Right lung (tissue), 5 donors: ENCODE data around the gene CDH11. TPM values are rescaled to one million over a fixed set of nuclear protein-coding genes. Genes with fewer than 3 reads are reported as not detected.

Experiments used
- DNase-seq, 2 donors: peaks; one replicate each; pipeline ENCODE4 v3.0.0-alpha.2; 2013
- polyA plus RNA-seq, 5 donors: library from polyadenylated mRNA; unstranded; fragments of 120-200 nt; gene quantifications; one replicate each; pipeline versions ENCODE4 v1.2.1 to v1.2.3, GENCODE V29; 2013; ENCODE audit warnings: inconsistent platforms in 1 of 5, low replicate concordance in 1 of 5; ENCODE audit not compliant: insufficient read length in 5 of 5, insufficient read depth in 1 of 5

Gene CDH11
- polyA plus RNA-seq, 5 donors = 251 to 340 (median 284) TPM

DNA sequence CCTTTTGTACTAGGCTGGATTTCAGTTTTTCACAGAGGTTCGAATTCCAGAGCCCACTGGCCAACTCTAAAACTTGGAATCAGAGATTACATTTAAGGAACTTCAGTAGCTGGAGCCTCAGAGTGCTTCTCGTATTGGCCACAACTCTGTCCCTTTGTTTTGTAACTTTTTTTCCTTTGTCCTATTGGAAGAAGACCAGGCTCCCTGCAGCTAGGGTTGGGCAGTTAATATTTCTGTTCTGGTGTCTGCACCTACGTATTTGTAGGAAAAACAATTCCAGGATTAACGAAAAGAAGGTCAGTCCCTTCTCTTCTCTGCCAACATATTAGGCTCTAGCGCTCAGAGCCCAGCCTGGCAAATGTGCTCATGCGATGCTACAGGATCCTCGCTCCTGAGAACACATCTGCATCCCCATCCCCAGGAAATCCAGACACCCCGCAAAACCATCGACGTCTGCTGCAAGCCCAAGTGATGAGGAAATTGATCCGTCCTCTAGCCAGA lies 1.9 kb downstream of the CDH11 start:
- DNase-seq = peak in 1 of 2 donors; percentile 36

DNA sequence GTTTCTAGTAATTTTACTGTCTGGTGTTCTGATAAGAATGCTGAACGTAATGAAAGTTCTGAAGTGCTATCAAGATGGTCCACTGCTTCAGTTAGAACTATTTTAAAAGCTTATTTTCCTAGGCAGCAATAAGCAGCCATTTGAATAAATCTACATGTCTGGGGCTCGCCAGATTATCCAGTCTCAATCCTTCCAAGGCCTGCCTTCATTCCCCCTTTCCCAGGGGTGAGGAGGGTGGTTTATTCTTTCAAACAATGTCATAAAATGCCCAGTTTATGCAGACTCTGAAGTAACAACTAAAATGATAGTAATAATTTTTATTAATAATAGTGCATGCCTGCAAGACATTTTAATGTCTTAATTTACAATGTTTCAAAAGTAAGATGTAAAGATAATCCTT lies 2.4 kb downstream of the CDH11 start:
- DNase-seq = no peak

DNA sequence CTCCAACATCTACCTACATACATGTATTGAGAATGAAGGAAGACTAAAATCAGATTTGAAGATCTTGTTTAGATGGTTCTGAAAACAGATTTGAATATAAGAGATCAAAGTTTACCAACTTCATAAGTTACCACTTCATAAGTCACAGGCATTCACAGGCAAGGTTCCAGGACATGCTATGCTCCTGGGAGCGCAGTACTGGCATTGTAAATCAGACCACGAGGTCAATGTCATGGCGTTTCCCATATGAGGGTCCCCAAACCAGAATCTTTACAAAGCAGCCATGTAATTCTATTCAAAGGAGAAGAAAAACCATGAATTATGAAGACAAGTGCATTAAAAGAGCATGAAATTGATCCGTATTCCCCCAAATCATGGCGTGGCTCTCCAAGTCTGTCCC lies 3.0 kb downstream of the CDH11 start:
- peak in 1 of 2 donors; percentile 11 for DNase-seq

DNA sequence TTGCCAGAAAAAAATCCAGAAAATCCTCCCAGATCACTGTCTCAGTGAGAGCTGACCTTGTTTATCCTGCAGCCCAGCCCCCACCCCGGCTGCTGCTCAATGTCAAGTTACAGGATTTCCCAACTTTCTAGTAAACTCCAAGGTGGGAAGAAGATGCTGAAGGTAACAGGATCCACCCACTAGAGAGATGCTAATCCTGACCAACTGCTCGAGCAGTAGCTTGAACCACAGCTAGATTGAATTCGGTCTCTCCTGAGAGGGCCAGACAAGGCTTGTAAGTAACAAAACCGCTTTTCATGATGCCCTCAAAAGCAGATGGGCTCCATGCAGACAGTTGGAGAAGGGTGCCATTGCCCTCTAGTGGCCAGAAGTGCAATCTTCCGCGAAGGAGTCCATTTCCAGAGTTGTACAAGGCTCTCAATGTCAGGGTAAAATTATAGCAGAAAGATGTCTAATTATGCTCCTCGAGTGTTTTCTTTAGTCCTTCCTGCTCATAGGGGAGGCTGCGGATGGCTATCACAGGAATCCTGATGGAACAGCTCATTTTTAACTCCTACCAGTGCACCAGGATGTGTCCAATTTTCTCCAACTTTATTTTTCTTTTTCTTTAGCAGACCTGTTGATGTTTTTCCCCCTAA lies 3.9 kb downstream of the CDH11 start:
- DNase-seq = peak; percentile 71 to 81

DNA sequence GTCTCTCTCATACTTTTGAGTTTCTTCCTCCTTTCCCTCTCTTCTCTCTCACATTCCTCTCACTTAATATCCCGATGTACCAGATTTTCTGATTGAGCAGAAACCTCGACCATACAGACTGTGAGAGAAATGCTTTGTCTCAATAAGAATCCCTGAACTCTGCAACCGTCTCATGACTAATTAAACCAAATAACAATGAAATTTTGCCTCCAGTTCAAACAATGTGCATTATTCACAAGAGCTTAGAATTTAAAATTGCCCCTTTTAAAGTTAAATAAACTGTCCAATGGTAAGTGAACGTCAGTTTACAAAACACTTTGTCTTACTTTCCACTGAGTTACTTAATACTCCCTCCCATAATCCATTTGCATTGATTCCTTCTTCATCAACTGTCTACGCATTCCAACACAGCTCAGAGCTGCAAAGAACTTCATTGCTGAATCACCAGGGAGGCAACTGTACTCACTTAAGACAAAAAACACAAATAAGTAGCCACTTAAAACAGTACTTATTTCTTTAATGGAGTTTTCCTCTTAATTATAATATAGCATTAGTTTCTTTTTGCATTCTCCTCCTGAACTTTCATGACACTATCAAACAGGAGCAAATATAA lies 4.9 kb downstream of the CDH11 start:
- DNase-seq = no peak

DNA sequence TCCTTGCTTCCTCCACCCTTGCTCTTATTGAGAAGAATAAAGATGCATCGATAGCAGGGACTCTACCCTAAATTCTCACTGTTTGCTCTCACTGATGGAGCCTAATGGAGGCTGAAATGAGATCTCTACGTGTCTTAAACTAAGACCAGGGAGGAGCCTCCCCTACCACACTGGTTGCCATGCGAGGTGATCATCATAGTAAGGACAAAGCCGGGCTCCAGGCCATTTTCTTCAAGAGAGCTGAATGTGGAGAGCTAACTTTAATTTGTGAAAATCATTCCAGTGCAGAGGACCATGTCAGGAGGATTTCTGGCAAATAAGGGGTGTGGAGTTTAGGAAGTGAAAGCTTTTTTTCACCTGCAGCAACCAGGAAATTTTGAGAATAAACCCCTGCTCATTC lies 5.6 kb downstream of the CDH11 start:
- DNase-seq = no peak

DNA sequence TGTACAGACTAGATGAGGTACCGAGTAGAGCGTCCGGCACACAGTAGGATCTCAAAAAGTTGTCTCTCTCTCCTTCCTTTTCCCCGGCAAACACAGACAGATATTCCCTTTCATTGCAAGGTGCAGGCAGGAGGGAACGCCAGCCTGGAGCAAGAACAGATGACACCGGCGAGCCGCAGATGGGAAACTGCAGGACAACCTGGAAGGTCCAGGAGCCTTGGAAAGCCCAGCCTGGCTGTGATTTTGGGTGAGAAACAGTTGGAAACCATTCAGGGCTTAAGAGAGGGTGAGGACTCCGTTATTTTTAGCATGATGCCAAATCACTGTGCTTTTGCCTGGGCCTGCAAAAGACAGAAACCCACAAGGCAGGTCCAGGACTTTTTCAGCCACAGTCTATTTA lies 7.3 kb downstream of the CDH11 start:
- no peak for DNase-seq

DNA sequence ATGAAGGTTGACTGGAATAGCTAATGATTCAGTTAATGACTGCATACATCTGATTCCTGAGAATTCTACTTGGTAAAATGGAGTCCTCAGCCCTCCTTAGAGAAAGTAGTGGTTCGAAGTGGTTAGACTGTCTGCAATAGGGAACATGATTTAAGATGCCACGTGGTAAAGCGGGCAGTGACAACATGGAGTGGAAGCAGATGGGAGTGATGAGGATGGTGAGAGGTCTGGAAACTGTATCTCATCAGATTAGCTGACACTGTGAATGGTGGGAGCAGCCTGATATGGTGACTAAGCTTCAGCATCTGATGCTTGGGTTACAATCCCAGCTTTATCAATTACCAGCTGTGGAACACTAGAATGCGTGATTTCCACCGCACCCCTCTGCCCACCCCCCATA lies 8.4 kb downstream of the CDH11 start:
- no peak for DNase-seq

DNA sequence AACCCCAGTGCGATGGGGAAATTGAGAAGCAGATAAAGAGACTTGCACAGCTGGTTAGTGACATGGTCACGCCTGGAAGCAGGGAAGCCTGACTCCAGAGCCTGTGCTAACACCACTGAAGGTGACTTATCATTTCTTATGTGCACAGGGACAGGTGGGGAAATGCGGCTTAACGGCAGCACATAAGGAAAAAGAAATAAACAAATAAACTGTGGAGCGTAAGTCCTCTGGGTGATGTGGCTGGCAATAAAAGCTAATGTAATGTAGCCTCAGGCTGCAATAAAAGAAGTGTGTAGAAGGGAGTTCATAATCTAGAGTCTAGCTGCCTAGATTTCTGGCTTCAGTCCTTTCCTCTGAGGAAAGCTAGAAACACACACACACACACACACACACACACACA lies 10.6 kb downstream of the CDH11 start:
- DNase-seq = no peak

DNA sequence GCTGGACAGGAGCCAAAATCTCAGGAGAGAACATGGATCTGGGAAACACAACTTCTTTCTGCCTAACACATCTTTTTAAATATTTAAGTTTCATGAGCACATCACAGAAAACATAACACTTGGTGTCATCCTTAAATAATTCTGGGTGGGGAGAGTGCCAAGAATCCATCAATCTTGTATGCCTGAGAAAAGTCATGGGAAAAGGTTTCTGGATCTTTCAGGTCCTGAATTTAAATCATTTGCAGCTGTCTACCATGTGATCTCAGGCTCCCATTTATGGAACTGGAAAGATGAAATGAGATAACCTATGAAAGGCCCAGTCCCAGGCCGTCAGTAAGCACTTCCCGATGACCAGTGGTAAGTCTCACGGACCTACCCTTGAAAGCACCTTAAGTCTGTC lies 15.1 kb downstream of the CDH11 start:
- no peak for DNase-seq

DNA sequence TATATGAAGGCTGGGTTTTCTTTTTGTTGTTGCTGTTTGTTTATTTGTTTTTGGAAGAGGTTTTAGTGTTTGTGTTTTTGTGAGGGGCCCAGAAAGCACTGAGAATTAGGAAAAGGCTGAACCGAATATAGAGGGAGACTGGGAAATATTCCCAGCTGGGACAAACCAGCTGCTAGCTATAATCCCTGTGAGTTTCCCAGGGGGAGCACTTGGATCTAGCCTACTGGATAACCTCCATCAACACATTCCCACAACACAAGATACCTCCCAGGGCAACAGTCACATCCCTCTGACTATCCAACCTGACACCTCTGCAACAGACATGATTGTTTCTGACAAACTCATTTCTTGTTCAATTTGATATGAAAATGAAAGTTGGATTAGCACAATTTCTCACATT lies 16.7 kb downstream of the CDH11 start:
- DNase-seq = no peak

DNA sequence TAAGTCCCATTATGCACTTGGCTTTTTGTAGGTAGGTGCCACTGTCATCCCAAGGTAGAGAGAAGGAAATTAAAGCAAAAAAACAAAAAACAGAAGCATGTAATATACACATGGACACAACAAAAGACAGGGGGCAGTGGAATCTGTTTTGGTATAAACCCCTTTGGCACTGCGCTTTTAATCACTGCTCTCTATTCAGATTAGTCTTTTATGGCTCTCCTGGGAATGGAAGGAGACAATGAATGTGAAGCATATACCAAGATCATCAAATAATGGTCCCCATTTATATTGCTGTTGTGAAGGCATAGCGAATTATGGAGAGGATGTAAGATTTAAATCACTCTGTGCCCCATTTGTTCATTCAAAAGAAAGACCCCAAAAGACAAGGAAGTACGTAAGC lies 17.4 kb downstream of the CDH11 start:
- DNase-seq = no peak

DNA sequence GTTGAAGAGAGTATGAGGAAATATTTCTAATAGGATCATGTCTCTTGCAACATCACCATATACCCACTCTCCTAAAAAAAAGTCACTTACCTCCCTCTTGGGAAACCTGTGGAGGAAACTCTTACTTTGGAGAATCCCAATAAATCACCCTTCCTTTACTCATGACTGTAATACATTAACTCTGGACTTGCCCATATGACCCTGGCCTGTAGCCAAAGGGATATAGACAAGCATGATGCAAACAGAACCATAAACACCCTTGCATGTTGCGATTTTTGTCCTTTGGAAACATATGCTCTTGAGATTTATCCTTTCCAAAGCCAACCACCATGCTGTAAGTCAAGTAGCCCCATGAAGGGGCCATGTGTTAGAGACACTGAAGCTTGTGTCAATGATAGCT lies 19.5 kb downstream of the CDH11 start:
- DNase-seq = no peak

DNA sequence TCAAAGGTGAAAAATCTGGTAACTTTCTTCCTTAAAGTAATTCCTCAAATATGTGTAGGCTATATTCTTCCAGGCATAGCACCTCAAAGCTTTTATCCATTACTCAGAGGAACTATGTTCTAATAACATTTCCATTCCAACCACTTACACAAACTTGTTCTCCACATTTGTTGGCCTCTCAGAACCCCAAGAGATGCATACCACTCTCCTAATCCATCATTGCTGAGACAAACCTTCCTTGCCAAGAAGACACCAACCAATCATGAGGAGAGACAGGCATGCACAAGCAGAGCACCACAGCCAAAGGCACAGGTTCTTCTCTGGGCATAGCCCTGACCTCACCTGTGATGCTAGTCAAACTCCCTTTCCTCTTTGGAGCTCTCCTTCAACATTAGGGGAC lies 20.9 kb downstream of the CDH11 start:
- no peak for DNase-seq

DNA sequence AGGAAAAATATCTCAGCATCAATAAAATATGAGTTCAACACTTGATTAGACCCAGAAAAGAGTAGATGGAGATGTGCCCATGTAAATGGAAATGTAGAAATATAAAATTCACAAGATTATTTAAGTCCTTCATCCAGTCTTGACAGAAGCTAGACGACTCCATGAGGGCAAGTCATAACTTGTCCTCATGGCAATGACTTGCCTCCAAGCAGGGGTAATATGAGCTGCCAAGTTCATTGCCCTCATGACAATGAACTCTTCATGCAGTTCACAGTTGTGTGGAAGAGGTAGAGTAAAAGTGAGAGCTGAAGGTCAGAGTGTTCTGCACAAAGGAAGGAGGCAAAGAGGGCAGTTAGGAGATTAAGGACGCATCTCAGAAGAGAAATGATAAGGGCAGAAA lies 22.3 kb downstream of the CDH11 start:
- no peak for DNase-seq

DNA sequence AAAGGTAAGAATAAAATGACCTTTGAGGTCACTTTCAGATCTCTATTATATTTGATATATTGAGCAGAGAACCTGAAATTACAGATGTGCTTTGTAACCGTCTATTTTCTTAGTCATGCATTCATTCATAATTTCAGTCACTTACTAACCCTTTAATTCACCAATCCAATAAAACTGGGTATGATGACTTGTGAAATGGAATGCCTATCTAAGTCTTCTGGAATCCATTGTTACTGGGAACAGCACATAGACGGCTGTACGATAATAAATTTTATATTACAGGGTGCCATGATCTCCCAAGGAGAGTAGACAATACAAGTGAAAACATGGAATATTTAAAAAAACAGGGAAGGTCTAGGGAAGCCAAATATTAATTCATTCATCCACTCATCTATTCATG lies 22.9 kb downstream of the CDH11 start:
- no peak for DNase-seq

DNA sequence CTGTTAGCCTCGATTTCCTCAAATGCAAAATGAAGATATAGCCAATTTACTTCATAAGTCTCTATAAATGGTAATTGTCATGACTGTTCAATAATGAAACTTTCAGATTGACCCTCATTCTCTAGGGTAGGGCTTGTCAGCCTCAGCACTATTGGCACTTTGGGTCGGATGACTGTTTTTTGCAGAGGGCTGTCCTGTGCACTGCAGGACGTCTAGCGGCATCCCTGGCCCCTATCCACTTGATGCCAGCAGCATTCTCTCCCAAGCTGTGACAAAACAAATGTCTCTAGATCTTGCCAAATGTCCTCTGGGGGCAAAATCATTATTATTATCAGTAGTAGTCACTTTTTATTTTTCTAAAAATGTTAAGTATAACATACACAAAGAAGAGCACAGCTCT lies 24.6 kb downstream of the CDH11 start:
- no peak for DNase-seq

DNA sequence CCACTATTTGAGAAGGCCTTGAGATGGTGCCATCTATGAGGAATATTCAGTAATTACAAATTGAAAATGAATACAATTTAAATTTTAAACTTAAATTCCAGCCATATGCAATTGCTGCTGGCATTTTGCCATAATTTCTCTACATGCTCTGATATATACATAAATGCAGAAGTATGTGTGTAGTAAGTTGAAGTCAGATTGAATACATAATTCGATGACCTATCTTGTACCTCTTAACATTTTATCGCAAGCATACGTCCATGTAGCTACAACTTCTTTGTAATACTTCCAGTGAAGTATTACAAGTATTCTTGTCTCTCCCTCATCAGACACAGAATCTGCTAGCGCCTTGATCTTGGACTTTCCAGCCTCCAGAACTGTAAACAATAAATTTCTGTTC lies 26.0 kb downstream of the CDH11 start:
- DNase-seq = no peak

DNA sequence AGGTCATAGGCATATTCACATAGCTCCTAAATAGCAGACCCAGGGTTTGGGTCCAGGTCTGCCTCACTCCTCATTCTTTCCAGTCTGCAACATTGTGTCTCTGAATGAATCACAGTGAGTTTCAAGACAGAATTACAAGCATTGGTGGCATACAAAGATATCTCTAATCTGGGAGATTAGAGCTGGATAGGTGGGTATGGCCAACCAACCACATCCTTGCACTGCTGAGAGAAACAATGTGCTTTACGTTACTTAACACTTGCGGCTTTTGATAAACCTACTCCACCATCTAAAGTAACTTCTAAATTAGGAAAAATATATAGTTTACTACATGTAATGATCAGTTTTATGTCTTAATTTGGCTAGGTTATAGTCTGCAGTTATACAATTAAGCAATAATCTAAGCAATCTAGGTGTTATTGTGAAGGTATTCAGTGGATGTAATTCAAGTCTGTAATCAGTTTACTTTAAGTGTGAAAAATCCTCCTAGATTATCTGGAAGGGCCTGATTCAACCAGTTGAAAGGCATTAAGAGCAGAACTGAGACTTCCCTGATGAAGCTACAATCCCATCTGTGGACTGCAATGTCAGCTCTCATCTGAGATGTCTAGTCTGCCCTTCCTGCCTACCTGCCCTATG lies 26.7 kb downstream of the CDH11 start:
- no peak for DNase-seq

DNA sequence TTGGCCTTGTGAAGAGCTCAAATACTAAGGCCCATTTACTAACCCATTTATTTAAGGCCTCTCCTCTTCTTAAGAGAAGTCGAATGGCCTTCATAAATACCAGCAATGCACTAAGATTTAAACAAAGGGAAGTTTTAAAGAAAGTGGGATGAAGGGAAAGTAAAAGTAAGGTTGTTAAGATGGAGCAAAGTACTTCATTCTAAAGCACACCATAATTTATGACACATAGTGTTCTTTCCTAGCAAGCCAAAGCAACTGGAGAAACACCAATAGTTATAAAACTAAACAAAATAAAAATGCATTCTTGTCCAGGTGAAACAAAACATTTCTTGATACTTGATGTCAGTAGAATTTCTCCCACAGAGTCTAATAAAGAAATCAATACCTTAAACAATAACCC lies 27.9 kb downstream of the CDH11 start:
- DNase-seq = no peak

DNA sequence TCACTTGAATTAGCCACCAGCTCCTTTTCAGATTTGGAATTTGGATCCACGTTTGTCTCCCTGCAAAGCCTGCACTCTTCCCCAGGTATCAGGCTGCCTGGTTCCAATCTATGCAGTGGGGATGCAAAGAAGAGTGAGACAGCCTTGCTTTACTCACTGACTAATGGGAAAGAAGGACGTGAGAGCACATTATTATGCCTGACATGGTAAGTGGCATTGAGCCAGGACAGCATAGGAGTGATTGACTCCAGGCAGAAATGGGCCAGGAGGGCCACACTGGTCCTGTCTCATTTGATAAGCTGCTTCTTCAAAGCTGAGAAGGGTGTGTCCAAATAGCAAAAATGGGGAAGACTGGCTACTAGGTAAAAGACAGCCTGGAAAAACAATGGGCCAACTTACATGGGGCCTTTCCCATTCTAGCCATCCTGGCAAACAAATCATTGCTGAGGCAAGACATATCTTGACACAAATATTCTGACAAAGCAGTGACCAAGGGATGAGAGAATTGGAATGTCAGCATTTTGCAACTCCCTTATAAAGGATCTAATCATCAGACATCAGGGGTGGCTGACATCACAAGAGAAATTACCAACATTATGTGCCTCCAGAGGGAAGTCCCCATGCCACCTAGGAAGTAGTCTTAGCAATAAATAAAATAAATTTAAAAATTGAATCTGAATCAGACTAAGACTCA lies 38.6 kb downstream of the CDH11 start:
- no peak for DNase-seq

DNA sequence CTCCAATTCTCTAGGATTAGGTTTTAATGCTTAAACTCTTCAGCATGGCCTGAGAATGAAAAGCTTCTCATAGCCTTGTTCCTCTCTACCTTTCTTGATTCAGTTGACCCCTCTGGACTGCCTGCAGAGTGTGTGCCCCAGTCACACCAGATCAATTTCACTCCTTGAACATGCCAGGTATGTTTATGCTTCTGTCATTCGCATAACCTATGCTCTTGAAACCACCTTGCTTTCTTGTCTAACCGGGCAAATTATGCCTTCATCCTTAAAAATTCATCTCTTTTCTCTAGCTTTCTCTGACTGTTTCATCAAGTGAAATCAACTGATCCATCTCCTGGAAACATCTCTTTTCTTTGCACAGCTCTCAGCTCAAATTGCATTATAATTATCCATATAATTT lies 42.3 kb downstream of the CDH11 start:
- no peak for DNase-seq

DNA sequence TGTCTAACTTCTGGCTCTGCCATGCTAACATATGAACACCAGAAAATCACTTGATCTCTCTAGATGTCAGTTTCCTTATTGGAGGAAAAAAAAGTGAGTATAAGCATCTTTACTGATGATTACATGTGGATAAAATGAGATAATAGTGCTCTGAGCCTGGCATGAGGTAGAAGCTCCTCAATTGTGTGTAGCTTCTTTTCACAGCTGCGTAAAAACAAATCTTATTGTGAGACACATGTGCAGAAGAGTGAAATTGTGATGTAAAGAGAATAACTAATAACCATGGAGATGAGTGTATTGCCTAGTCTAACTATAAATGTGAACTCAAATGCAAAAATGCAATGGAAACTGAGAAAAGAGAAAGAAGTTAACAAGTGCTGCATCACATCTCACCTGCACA lies 44.7 kb downstream of the CDH11 start:
- DNase-seq = no peak
